SK-N-SH (cell line): ENCODE results near the gene PPP1R12B.
"Not testable (repeated sequence)": the region's sequence is repeated elsewhere in the genome, so short reads cannot be mapped to it uniquely, and the experiment has no call there.

Experiments
- CHD2 ChIP-seq: fragments of 150-350 bp; IDR thresholded peaks from 2 replicates; pipeline ENCODE4 v1.6.1; 2018; ENCODE audit warnings: low read length; ENCODE audit not compliant: partially characterized antibody
- CTCF ChIP-seq: fragments of 200-600 bp; sonication (generic); IDR thresholded peaks from 2 replicates; pipeline ENCODE4 v1.6.1; 2017; ENCODE audit warnings: antibody characterized with exemption, mild to moderate bottlenecking, moderate library complexity
- POLR2AphosphoS5 ChIP-seq: IDR thresholded peaks from 2 replicates; pipeline ENCODE4 v1.6.1; 2012; ENCODE audit warnings: low read depth, low read length
- TAF1 ChIP-seq: IDR thresholded peaks from 2 replicates; pipeline ENCODE4 v1.6.1; 2012; ENCODE audit warnings: low read depth, mild to moderate bottlenecking, low read length, moderate library complexity, borderline replicate concordance
- YY1 ChIP-seq: IDR thresholded peaks from 2 replicates; pipeline ENCODE4 v1.4.0; 2012; ENCODE audit warnings: low read depth, mild to moderate bottlenecking
- TF ChIP-seq, protein P1 (sequence below): IDR thresholded peaks from 2 replicates; pipeline ENCODE4; 2012

DNA sequence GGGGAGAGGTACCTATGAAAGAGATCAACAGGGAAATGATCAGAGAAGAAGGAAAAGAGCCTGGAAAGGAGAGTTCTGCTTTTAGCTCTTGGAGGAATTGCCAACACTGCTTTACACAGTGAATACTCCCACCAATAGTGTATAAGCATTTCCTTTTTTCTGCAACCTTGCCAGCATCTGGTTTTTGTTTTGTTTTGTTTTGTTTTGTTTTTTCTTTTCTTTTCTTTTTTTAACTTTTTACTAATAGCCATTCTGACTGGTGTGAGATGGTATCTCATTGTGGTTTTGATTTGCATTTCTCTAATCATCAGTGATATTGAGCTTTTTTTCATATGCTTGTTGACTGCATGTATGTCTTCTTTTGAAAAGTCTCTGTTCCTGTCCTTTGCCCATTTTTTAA, 165.4 kb downstream of the PPP1R12B start:
- TF ChIP-seq CTCF, POLR2AphosphoS5, CHD2, TAF1, YY1: not testable (repeated sequence)
- TF ChIP-seq, protein P1, sequence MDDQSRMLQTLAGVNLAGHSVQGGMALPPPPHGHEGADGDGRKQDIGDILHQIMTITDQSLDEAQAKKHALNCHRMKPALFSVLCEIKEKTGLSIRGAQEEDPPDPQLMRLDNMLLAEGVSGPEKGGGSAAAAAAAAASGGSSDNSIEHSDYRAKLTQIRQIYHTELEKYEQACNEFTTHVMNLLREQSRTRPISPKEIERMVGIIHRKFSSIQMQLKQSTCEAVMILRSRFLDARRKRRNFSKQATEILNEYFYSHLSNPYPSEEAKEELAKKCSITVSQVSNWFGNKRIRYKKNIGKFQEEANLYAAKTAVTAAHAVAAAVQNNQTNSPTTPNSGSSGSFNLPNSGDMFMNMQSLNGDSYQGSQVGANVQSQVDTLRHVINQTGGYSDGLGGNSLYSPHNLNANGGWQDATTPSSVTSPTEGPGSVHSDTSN: not testable (repeated sequence)
